ENCODE measurements around the gene OR11G2. TPM values are rescaled to one million over a fixed set of nuclear protein-coding genes. Genes with fewer than 3 reads are reported as not detected.
"Not testable (repeated sequence)": the region's sequence is repeated elsewhere in the genome, so short reads cannot be mapped to it uniquely, and the experiment has no call there.

OR11G2 gene
- total RNA-seq, 1 experiment from 2014 or later: not detected

GRCh38 chr14:20194101-20194500 is 3.4 kb downstream of the OR11G2 start:
- H3K9me3 ChIP-seq (ENCODE audit: control insufficient read depth, insufficient read depth, low read depth, low read length): no peaks in the 10 kb centered on the region
- no peaks in the 10 kb centered on the region for H3K4me1 ChIP-seq (ENCODE audit: control insufficient read depth, insufficient read depth, low read length)
- ChIA-PET POLR2A (no interaction called here), CTCF (no interaction called here)
- in situ Hi-C loops (cut with HindIII; ENCODE audit: low pct_unique_long_range_greater_than_20kb, low sequenced_read_pairs): no loop called here
- no peak for ATAC-seq
- intact Hi-C loops (cut with micrococcal nuclease; ENCODE audit: unreplicated experiment): no loop called here
- no peak overlapping the region for H3K27ac ChIP-seq (ENCODE audit: low read length)
- H3K4me3 ChIP-seq (ENCODE audit: low read depth in 2 of 2, low read length in 2 of 2): no peak overlapping the region
- H3K27me3 ChIP-seq (ENCODE audit: control insufficient read depth, insufficient read depth, low read length): no peaks in the 10 kb centered on the region
- no TSS peak for BruUV-seq (replicated peaks)
- no peak for TF ChIP-seq POLR2AphosphoS5 (IDR thresholded peaks at IDR 0.05; ENCODE audit: low read depth, low read length)
- TF ChIP-seq TCF7L2 (IDR thresholded peaks at IDR 0.05; ENCODE audit: low read depth, low read length): no peak
- TF ChIP-seq SIN3A (IDR thresholded peaks at IDR 0.05; ENCODE audit: borderline replicate concordance, insufficient read depth, low read depth, low read length): no peak
- no peak for TF ChIP-seq CTCF (IDR thresholded peaks at IDR 0.05)
- TF ChIP-seq REST (IDR thresholded peaks at IDR 0.05; ENCODE audit: insufficient read depth in 1 of 2, low read depth in 2 of 2, low read length in 1 of 2): no peak
- H3K36me3 ChIP-seq (ENCODE audit: control insufficient read depth, insufficient read depth, low read length): no peaks in the 10 kb centered on the region
- no peak for DNase-seq (ENCODE audit: low read depth, low spot score)

GRCh38 chr14:20195170-20195569 is 4.5 kb downstream of the OR11G2 start:
- intact Hi-C loops (cut with micrococcal nuclease; ENCODE audit: unreplicated experiment); in situ Hi-C loops (cut with HindIII; ENCODE audit: low pct_unique_long_range_greater_than_20kb, low sequenced_read_pairs); H3K4me1 ChIP-seq (ENCODE audit: control insufficient read depth, insufficient read depth, low read length); H3K27ac ChIP-seq (ENCODE audit: low read length); BruUV-seq (replicated peaks); CTCF ChIA-PET; H3K36me3 ChIP-seq (ENCODE audit: control insufficient read depth, insufficient read depth, low read length); DNase-seq (ENCODE audit: low read depth, low spot score); H3K4me3 ChIP-seq (ENCODE audit: low read depth in 2 of 2, low read length in 2 of 2); H3K9me3 ChIP-seq (ENCODE audit: control insufficient read depth, insufficient read depth, low read depth, low read length); POLR2A ChIA-PET; H3K27me3 ChIP-seq (ENCODE audit: control insufficient read depth, insufficient read depth, low read length); ATAC-seq: not testable (repeated sequence)

- intact Hi-C loops (cut with micrococcal nuclease; ENCODE audit: unreplicated experiment): no loop called here
- Histone ChIP-seq H3K9me3 (ENCODE audit: control insufficient read depth, insufficient read depth, low read depth, low read length) (no peaks in the 10 kb centered on the region), H3K27ac (ENCODE audit: low read length) (no peak overlapping the region), H3K36me3 (ENCODE audit: control insufficient read depth, insufficient read depth, low read length) (no peaks in the 10 kb centered on the region), H3K27me3 (ENCODE audit: control insufficient read depth, insufficient read depth, low read length) (no peaks in the 10 kb centered on the region), H3K4me3 (ENCODE audit: low read depth in 2 of 2, low read length in 2 of 2) (no peak overlapping the region), H3K4me1 (ENCODE audit: control insufficient read depth, insufficient read depth, low read length) (no peaks in the 10 kb centered on the region)
- ChIA-PET CTCF (no interaction called here), POLR2A (no interaction called here)
- no peak for ATAC-seq
- BruUV-seq (replicated peaks): no TSS peak
- TF ChIP-seq POLR2AphosphoS5 (IDR thresholded peaks at IDR 0.05; ENCODE audit: low read depth, low read length) (no peak), TCF7L2 (IDR thresholded peaks at IDR 0.05; ENCODE audit: low read depth, low read length) (no peak), REST (IDR thresholded peaks at IDR 0.05; ENCODE audit: insufficient read depth in 1 of 2, low read depth in 2 of 2, low read length in 1 of 2) (no peak), CTCF (IDR thresholded peaks at IDR 0.05) (no peak), SIN3A (IDR thresholded peaks at IDR 0.05; ENCODE audit: borderline replicate concordance, insufficient read depth, low read depth, low read length) (no peak)
- in situ Hi-C loops (cut with HindIII; ENCODE audit: low pct_unique_long_range_greater_than_20kb, low sequenced_read_pairs): no loop called here
- no peak for DNase-seq (ENCODE audit: low read depth, low spot score)
Observed at GRCh38 chr14:20195911-20196310, 5.2 kb downstream of the OR11G2 start.
